Measurements from ENCODE around the gene NFATC2.
A peak's percentile ranks its signal among the peaks of the same experiment; 100 is the strongest.

Gene NFATC2

GRCh38 chr20:51456511-51457509 lies 85.7 kb downstream of the NFATC2 start (continued):
- no peak for TF ChIP-seq ZNF280D (tag by site-specific recombination; IDR thresholded peaks at IDR 0.05)

GRCh38 chr20:51454250-51454865 lies 88.2 kb downstream of the NFATC2 start:
- Histone ChIP-seq H3K27ac (ENCODE audit: extremely low read depth, low read depth, low read length) (no peak overlapping the region), H3K36me3 (ENCODE audit: control insufficient read depth in 2 of 2, insufficient read depth in 1 of 2, low read length in 2 of 2) (no peaks in the 10 kb centered on the region), H3K4me3 (ENCODE audit: low read depth, low read length) (no peak overlapping the region), H3K9me3 (ENCODE audit: control insufficient read depth, insufficient read depth, low read depth, low read length) (no peaks in the 10 kb centered on the region), H3K4me1 (ENCODE audit: control insufficient read depth, insufficient read depth, low read length) (peaks cover 10% of the 10 kb centered on the region; the same call in 1 of the 2 replicates)
- ChIA-PET POLR2A (no interaction called here), CTCF (interaction anchor here (0.5 kb wide), 1 partner anchor 8 kb away, joined by 3 read pairs; no protein-coding TSS in a partner anchor)
- TF ChIP-seq ZNF280C (tag by site-specific recombination; IDR thresholded peaks at IDR 0.05) (no peak), SCRT2 (tag by site-specific recombination; IDR thresholded peaks at IDR 0.05) (peak; percentile 41), GLI4 (tag by site-specific recombination; IDR thresholded peaks at IDR 0.05) (no peak), ZNF747 (tag by site-specific recombination; IDR thresholded peaks at IDR 0.05) (no peak), ZNF654 (tag by site-specific recombination; IDR thresholded peaks at IDR 0.05; ENCODE audit: low read depth) (no peak), ZNF19 (tag by site-specific recombination; IDR thresholded peaks at IDR 0.05; ENCODE audit: low read depth) (no peak)

GRCh38 chr20:51452734-51453365 lies 89.7 kb downstream of the NFATC2 start:
- POLR2A ChIA-PET = no interaction called here
- CTCF ChIA-PET = no interaction called here
- no peak overlapping the region for H3K27ac ChIP-seq (ENCODE audit: extremely low read depth, low read depth, low read length)

More at GRCh38 chr20:51452734-51453365, 89.7 kb downstream of the NFATC2 start:
- Histone ChIP-seq H3K4me3 (ENCODE audit: low read depth, low read length) (no peak overlapping the region), H3K9me3 (ENCODE audit: control insufficient read depth, insufficient read depth, low read depth, low read length) (no peaks in the 10 kb centered on the region), H3K4me1 (ENCODE audit: control insufficient read depth, insufficient read depth, low read length) (peaks cover 10% of the 10 kb centered on the region; the same call in 1 of the 2 replicates), H3K36me3 (ENCODE audit: control insufficient read depth in 2 of 2, insufficient read depth in 1 of 2, low read length in 2 of 2) (no peaks in the 10 kb centered on the region)
- TF ChIP-seq ZBTB20 (tag by site-specific recombination; IDR thresholded peaks at IDR 0.05) (0 out of 2 replicates have a peak, but pooled peaks have one; percentile 18), ZNF677 (tag by site-specific recombination; IDR thresholded peaks at IDR 0.05) (no peak), PRDM6 (tag by site-specific recombination; IDR thresholded peaks at IDR 0.05) (no peak)

Measured in HEK293 (cell line).